GM19452 (cell line): Measurements from ENCODE around the gene COL8A1.
"Not testable (repeated sequence)": the region's sequence is repeated elsewhere in the genome, so short reads cannot be mapped to it uniquely, and the experiment has no call there.

Source experiments
- ATAC-seq: cut with Tn5 transposase; IDR thresholded peaks from one replicate; pipeline ENCODE4 v1.9.1; 2021; ENCODE audit not compliant: unreplicated experiment

COL8A1 gene

DNA sequence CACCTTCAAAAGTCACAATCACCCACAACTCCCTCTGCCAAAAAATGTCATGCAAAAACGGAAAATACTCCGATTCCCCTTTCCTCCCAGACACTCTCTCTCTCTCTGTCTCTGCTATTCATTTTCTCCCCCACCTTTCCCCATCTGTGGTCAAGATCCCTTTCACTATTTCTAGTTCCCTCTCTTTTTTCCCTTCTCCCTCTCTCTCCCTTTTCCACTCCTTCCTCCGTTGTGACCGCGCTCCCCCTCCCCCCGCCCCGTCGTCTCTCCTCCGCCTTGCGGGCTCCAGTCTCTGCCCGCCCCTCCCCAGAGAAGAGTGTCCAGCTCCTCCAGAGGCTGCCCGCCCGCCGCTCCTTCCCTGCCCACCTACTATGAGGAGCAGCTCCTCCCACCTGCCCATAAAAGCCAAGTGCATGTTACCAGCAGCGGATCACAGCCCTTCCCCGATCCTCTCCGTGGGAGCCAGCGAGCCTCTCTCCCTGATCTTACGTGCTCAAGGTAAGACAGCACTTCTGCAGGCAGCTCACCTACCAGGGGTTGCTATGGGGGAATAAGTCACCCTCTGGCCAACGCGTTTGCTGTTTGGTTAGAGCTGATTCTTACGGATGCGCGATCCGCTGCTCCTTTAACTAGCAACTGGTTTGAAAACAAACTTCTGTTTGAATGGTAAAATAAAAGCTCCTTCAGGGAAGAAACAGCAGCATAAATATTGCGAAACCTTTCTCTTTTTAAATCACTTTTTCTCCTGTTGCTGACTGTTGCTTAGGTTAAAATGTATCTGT, at the start of gene COL8A1:
Gene COL8A1 (plus strand): TSS at position 428 of the 782 bp plus-strand sequence. CDS start 152,089 bp downstream, outside the sequence.
- no peak for ATAC-seq

DNA sequence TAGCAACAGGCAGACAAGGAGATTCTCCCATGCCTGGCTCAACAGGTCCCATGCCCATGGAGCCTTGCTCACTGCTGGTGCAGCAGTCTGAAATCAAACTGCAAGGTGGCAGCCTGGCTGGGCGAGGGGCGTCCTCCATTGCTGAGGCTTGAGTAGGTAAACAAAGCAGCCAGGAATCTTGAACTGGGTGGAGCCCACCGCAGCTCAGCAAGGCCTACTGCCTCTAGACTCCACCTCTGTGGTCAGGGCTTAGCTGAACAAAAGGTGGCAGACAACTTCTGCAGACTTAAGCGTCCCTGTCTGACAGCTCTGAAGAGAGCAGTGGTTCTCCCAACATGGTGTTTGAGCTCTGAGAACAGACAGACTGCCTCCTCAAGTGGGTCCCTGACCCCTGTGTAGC, 49.2 kb upstream of the COL8A1 start:
- not testable (repeated sequence) for ATAC-seq

DNA sequence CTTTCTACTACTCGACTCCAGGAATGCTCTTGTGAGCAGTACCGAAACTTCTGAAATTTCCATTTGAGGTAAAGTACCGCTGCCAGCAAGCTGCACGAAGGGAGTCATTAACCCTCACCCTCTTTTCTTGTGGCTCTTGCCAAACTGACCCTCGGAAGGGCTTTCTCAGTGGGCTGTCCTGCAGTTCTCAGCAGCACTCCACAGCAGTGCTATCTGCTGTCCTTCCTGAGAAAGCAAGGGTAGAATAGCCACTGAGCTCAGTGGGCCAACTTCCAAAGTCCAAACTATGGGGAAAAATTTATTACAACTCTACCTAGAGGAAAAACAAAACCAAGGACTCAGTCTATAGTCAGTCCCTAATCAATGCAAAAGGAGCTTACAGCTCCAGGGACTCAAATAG, 38.5 kb upstream of the COL8A1 start:
- ATAC-seq = no peak

DNA sequence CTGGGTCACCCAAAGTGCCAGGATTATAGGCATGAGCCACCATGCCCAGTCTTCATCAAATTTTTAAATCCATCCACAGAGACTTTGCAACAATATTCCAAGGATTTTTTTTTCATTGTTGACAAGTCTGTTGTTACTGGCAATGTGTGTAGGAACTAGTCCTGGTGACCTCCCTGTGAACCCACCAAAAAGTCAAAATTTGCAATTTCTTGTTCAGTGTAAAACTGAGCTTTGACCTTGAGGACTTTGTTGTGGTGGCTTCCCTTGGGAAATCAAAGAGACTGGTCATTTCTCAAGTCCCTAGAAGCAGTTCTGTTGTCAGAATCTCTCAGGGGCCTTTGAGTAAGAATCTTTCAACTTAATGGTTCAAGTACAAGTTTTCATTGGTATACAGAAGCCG, 36.9 kb upstream of the COL8A1 start:
- ATAC-seq = no peak

DNA sequence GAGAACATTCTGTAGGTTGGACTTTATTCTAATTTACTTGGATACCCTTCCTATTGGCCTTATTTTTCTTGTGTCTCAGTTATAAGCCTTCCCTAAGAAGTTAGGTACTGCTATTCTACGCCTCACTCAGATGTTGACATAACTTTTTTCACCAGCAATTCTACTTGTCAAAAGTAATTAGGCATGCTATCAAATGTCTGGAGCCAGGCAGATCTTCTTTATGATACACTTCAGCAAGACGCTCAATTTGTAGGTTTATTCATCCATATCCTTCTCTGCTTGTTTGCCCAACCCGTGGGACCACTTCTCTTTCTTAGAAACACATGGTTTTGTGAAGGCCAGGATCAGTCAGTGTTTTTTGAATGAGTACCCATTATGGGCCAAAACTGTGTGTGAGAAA, 36.2 kb upstream of the COL8A1 start:
- ATAC-seq = no peak

DNA sequence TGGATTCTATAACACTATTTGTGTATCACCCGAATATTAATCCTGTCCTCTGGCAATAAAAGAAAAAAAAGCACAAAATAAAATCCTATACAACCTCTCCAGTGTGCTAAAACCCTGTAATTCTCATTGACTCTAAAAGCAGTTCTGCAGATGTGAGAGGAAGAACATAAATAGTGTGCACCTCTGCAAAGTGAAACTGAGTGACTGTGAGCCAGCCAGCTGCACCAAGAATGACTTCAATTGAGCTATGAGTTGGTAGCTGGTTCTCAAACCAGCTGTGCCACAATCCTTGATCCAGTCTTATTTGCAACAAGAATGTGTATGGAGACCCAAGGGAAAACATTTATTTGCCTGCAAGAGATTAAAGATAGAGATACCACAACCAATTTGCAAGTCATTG, 31.2 kb upstream of the COL8A1 start:
- no peak for ATAC-seq

DNA sequence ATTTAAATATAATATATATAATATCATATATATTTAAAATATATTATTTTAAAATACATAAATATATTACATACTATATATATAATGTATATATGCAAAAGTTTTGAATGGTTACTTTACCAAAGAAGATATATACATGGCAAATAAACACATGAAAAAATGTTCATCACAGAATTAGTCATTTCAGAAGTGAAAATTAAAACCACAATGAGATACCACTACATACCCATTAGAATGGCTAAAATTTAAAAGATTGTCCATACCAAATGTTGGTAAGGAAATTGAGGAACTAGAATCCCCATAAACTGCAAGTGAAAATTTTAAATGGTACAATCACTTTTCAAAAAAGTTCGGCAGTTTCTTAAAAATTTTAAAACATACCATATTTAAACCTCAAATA, 23.6 kb upstream of the COL8A1 start:
- ATAC-seq = no peak

DNA sequence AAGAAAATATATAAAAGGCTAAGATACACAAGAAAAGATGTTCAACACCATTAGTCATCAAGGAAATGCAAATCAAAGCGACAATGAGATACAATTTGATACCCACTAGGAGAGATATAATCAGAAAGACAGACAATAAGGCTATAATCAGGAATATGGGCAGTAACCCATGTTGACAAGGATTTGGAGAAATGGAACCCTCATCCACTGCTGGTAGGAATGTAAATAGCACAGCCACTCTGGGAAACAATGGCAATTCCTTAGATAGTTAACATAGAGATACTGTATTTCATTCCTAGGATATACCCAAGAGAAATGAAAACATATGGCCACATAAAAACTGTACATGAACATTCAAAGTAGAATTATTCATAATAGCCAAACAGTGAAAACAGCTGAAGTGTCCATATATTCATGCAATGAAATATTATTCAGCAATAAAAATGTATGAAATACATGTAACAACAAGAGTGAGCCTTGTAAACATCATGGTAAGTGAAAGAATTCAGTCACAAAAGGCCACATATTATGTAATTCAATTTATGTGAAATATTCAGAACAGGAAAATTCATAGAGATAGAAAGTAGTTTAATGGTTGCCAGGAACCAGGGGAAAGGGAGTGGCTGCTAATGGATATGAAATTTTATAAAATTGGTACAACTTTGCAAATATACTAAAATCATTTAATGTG, 18.2 kb upstream of the COL8A1 start:
- ATAC-seq = no peak

DNA sequence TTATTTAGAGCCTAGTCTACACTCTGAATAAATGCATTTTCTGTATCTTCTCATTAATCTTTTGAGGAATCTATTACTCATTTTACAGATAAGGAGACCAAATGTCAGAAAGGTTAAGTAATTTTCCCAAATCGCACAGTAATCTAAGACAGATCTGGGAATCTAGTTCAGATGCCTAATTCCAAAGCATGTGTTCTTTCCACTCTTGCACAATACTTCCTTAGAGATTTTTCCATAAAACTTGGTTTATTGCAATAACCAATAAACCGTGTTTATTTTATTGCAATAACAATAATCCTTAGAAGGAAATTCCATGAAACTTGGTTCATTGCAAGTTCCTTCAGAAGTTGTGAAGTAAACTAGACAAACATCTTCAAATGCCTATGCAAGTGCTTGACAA, 17.4 kb upstream of the COL8A1 start:
- no peak for ATAC-seq

DNA sequence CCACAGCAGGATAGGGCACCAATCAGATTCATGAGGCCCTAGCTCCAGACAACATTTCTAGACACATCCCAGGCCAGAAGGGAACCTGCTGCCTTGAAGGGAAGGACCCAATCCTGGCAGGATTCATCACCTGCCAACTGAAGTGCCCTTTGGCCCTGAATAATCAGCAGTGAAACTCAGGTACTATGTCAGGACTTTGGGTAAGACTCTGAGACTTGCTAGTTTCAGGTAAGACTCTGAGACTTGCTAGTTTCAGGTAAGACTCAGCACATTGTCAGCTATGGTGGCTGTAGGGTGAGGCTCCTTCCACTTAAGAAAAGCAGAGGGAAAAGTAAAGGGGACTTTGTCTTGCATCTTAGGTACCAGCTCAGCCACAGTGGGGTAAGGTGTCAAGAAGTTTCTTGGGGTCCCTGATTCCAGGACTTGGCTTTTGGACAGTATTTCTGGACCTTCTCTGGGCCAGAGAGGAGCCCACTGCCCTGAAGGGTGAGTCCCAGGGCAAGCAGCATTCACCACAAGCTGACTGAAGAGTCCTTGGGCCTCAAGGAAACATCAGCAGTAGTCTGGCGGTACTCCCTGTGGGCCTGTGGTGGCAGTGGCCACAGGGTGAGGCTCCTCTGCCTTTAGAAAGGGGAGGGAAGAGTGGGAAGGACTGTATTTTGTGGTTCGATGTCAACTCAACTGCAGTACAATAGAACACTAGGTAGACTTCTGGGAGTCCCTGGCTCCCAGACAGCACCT, 13.7 kb upstream of the COL8A1 start:
- ATAC-seq = peak; percentile 47

DNA sequence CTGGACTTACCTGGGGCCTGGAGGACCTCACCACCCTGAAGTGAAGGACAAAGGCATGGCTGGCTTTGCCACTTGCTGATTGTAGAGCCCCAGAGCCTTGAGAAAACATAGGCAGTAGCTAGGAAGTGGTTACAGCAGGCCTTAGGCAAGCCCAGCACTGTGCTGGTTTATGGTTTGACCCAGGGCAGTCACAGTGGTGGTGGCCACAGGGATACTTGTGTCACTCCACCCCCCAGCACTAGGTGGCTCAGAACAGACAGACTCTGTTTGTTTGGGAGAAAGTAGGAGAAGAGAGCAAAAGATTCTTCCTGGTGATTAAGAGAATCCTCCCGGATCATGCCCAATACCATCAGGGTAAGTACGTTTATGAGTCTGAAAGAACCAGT, 13.2 kb upstream of the COL8A1 start:
- peak; percentile 23 for ATAC-seq

DNA sequence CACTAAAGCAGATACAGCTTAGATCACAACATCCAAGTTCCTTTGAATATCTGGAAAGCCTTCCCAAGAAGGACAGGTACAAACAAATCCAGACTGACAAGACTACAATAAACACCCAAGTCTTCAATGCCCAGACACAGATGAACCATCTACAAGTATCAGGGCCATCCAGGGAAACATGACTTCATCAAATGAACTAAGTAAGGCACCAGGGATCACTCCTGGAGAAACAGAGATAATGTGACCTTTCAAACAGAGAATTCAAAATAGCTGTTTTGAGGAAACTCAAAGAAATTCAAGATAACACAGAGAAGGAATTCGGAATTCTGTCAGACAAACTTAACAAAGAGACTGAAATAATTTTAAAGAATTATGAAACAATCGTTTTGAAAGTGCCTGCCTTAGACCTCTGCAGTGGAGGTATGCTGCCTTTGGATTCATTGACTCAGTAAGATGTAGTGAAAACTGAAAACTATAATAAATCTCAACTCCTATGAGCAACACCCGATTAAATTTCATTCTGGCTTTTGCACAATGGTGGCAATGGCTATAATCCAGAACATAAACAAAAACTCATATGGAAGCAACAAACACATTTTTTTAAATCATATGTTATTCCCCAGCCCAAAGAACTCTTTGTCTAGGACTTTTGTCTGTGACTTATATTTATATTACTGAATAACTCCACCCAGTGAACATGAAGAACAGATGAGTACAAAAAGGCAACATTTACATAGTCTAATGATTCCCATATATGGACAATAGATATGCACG, 12.6 kb upstream of the COL8A1 start:
- ATAC-seq = no peak

DNA sequence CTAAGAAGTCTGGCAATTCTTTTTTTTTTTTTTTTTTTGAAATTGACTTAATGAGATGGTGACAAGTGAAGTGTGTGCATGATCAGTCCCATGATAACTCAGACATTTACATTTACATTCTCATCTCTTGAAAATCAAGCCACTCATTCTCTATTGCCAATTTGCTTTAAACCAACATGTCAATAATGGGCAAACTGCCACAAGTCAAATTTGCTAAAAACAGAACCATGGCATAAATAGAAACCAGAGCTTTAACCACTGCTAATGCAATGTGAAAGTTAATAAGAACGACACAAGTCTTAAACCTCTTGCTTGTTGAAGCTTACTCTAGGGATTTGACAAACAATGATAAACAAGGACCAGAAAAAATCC, 12.0 kb upstream of the COL8A1 start:
- ATAC-seq = peak; percentile 57

DNA sequence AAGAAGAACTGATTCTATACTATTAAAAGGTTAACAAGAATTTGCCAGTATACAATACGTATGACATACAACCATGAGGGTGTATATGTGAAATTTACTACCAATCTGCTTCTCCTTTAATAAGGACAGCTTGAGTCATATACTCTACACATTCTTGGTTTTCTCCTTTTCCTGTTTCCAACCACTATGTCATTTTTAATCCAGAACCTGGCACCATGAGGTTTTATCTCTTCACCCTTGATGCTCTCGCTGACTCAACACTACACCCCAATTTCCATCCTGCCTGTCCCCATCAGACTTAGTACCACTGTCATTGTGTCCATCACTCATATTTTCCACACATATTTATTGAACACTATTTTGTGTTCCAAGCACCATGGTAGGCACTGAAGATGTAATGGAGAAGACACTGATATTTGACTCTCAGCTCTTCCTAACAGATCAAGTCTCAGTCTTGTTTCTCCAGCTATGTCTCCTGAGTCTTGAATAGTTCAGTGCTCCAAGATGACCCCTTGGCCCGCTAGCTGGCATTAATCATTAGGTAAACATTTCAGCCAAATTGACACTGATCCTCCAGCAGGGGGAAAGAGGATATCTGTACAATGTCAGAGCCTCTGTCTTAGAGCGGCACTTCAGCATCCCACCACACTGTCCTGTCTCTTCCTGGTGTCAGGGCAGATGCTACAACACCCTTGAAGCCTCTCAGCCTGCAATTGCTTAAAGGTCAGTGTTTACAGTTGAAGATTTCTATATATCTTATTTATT, 11.2 kb upstream of the COL8A1 start:
- ATAC-seq = no peak

DNA sequence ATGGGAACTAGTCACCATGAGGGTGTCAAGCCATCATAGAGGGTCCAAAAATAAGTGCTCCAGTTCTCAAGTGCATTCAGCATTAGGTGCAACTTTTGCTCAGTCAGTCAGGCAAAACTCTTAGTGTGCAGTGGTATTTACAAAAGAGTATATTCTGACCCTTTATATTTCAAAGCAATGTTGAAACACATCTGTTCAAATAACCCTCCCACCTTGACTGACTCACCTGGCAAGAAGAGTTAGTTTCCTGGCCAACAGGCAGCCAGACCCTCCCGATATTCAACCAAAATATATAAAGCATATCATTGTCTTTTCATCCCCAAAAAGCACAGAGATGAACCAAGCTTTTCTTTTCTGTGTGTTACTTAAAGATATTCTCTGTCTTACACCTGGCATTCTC, 7.6 kb upstream of the COL8A1 start:
- ATAC-seq = no peak

DNA sequence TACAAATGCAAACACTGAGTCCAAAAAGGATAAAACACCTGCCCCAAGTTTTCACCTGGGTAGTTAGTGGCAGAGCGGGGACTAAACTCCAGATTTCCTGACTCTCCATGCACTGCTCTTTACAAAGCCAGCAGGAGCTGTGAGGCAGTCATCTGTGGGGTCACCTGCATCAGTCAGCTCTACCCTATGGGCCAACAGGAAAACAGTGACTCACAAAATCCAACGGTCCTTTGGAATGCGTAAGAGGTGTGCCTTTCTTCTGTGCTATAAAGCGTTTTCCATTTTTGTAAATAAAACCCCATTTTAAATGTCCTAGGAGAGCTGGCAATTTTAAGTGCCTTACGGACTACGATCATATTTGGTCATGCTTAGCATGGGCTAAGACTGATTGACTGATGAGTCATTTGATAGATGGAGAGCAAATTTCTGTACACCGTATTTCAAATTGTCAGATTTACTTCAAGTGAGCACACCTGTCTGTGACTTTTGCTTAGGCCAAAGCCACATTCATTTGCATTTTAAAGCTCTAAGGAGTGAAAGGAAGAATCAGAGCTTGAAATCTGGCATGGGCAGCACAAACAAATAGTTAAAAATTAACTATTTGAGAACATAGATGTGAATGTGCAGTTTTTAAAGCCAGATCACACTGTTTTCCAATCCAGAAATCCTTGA, 4.4 kb upstream of the COL8A1 start:
- ATAC-seq = peak; percentile 61

DNA sequence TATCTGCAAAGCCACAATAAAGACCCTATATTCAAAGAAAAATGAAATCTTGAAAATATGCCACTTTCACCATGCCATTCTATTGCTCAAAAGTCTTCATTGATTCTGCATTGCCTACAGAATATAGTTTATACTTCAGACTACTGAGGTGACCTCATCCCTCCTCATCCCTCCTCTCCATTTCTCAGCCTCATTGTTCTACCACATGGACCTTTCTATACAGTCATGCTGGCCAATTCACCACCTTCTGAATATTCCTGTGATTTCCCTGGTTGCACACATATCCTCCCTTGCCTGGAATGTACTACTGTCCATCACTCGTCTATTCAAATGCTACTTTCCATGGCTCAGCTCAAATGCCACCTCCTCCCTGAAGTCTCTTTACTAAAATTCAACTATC, 3.5 kb upstream of the COL8A1 start:
- no peak for ATAC-seq

DNA sequence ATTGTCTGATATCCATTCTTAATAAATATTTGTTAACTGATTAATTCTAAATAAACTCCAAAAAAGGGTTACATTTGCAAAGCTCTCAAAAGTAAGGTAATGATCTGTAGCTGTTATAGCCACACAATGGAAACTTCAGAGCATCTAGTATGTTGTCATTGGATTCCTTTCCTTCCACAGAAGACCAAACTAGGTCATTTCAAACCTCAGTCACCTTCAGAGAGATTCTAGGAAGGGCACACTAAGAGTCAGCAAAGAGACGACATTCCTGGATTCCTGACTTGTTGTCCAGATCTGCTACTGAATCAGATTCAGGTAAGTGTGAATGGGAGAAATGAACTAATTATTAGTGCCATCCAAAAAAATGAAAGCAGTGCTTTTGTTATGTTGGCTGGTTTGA, 3.0 kb upstream of the COL8A1 start:
- ATAC-seq = no peak

DNA sequence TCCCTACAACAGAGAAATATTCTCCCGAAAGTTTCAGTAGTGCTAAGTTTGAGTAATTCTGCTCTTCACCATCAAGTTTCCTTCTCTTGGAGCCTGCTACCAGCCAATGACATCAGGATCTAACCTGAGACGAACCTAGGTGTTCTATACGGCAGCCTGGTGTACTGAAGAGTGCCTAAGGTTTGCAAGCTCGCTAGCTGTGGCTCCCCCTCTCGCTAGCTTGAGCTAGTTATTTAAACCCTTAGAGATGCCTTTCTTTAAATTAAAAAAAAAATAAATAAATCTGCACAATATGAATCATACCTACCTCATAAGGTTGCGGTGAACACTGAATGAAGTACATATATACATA, 1.4 kb upstream of the COL8A1 start:
- ATAC-seq = no peak
